GM23338 (cell line): ENCODE results near the gene EPO. TPM values are rescaled to one million over a fixed set of nuclear protein-coding genes. Genes with fewer than 3 reads are reported as not detected.

Experiments
- ATAC-seq: fragments of 200-7000 bp; cut with Tn5 transposase; 3 replicates; pipeline ENCODE4 v1.9.1; 2020
- DNase-seq: peaks from one replicate; pipeline ENCODE4 v3.0.0-alpha.2; 2015; ENCODE audit warnings: low spot score
- H2AFZ ChIP-seq: fragments of 200-600 bp; sonication (generic); 2 replicates; pipeline ENCODE4 v1.8.0; 2016; ENCODE audit warnings: antibody characterized with exemption, mild to moderate bottlenecking, moderate library complexity
- H3F3A ChIP-seq: fragments of 200-600 bp; sonication (generic); replicated peaks from 2 replicates; pipeline ENCODE4 v1.8.0; 2017; ENCODE audit warnings: antibody characterized with exemption, mixed run types, low read depth
- H3K27ac ChIP-seq: fragments of 200-600 bp; sonication (generic); 2 replicates; pipeline ENCODE4 v1.6.1; 2016; ENCODE audit warnings: low read depth
- H3K27me3 ChIP-seq: fragments of 200-600 bp; sonication (generic); 2 replicates; pipeline ENCODE4 v1.8.0; 2016; ENCODE audit warnings: mild to moderate bottlenecking, mixed run types, moderate library complexity; ENCODE audit not compliant: insufficient read depth
- H3K36me3 ChIP-seq: fragments of 200-600 bp; sonication (generic); 2 replicates; pipeline ENCODE4 v1.8.0; 2016; ENCODE audit warnings: mild to moderate bottlenecking; ENCODE audit not compliant: insufficient read depth
- H3K4me1 ChIP-seq: fragments of 200-600 bp; sonication (generic); 2 replicates; pipeline ENCODE4 v1.8.0; 2016; ENCODE audit warnings: mild to moderate bottlenecking, moderate library complexity; ENCODE audit not compliant: insufficient read depth
- H3K4me2 ChIP-seq: fragments of 200-600 bp; sonication (generic); 2 replicates; pipeline ENCODE4 v1.7.1; 2017; ENCODE audit warnings: mixed run types
- H3K4me3 ChIP-seq: fragments of 200-600 bp; sonication (generic); 2 replicates; pipeline ENCODE4 v1.6.1; 2016; ENCODE audit warnings: mixed run types
- H3K79me2 ChIP-seq: fragments of 200-600 bp; sonication (generic); replicated peaks from 2 replicates; pipeline ENCODE4 v1.8.0; 2017; ENCODE audit warnings: mild to moderate bottlenecking; ENCODE audit not compliant: insufficient read depth
- H3K9me2 ChIP-seq: fragments of 200-600 bp; sonication (generic); 2 replicates; pipeline ENCODE4 v1.8.0; 2017; ENCODE audit not compliant: insufficient read depth
- H4K20me1 ChIP-seq: fragments of 200-600 bp; sonication (generic); replicated peaks from 2 replicates; pipeline ENCODE4 v1.8.0; 2017; ENCODE audit warnings: mild to moderate bottlenecking; ENCODE audit not compliant: insufficient read depth
- H3K27ac Mint-ChIP-seq: 2 replicates; pipeline ENCODE4 v1.8.0; 2020; ENCODE audit warnings: inconsistent platforms, mild to moderate bottlenecking, moderate library complexity, mixed read lengths
- H3K27me3 Mint-ChIP-seq: 3 replicates; pipeline ENCODE4 v1.8.0; 2022; ENCODE audit warnings: low read depth, mild to moderate bottlenecking, moderate library complexity, mixed read lengths, inconsistent platforms; ENCODE audit not compliant: insufficient read depth, poor library complexity
- H3K36me3 Mint-ChIP-seq: 3 replicates; pipeline ENCODE4 v1.8.0; 2021; ENCODE audit warnings: low read depth, mild to moderate bottlenecking, inconsistent platforms, moderate library complexity, mixed read lengths
- H3K4me1 Mint-ChIP-seq: 3 replicates; pipeline ENCODE4 v1.8.0; 2020; ENCODE audit warnings: mild to moderate bottlenecking, inconsistent platforms, mixed read lengths
- H3K4me3 Mint-ChIP-seq: 3 replicates; pipeline ENCODE4 v1.8.0; 2021; ENCODE audit warnings: moderate library complexity, mild to moderate bottlenecking, inconsistent platforms, mixed read lengths
- H3K9me3 Mint-ChIP-seq: 3 replicates; pipeline ENCODE4 v1.8.0; 2020; ENCODE audit warnings: moderate library complexity, mild to moderate bottlenecking, inconsistent platforms, mixed read lengths
- EZH2phosphoT487 ChIP-seq: fragments of 200-600 bp; sonication (generic); IDR thresholded peaks from one replicate; pipeline ENCODE4 v1.8.1; 2018; ENCODE audit warnings: antibody characterized with exemption; ENCODE audit not compliant: unreplicated experiment
- POLR2AphosphoS5 ChIP-seq: IDR thresholded peaks from 2 replicates; pipeline ENCODE4 v1.6.1; 2016; ENCODE audit warnings: antibody characterized with exemption, low read depth
- ZNF114 ChIP-seq: fragments of 250-450 bp; sonication (Bioruptor Pico); IDR thresholded peaks from 2 replicates; pipeline ENCODE4 v1.5.0; 2020; ENCODE audit warnings: mild to moderate bottlenecking, moderate library complexity
- ZNF331 ChIP-seq: fragments of 250-450 bp; sonication (Bioruptor Pico); IDR thresholded peaks from 2 replicates; pipeline ENCODE4 v1.5.0; 2020; ENCODE audit warnings: low read depth, mild to moderate bottlenecking, moderate library complexity
- polyA plus RNA-seq: library from polyadenylated mRNA; unstranded; fragments of >200 nt; fragmentation: Nextera tagmentation; extraction: Ambion mirVana; gene quantifications from 2 replicates; pipeline ENCODE4 v1.2.1, GENCODE V29; 2016
- total RNA-seq: library from RNA; depleted of rRNA; stranded (reverse); fragments of >200 nt; shearing (Covaris generic); gene quantifications from 2 replicates; pipeline ENCODE4 v1.2.3, GENCODE V29; 2014
- TF ChIP-seq, protein P1 (sequence below): IDR thresholded peaks from 2 replicates; pipeline ENCODE4 v1.6.1; 2016; ENCODE audit warnings: antibody characterized with exemption
- TF ChIP-seq, protein P2 (sequence below): IDR thresholded peaks from one replicate; pipeline ENCODE4 v1.6.1; 2018; ENCODE audit warnings: antibody characterized with exemption; ENCODE audit not compliant: unreplicated experiment
- TF ChIP-seq, protein P3 (sequence below): fragments of 250-450 bp; sonication (Bioruptor Pico); IDR thresholded peaks from 2 replicates; pipeline ENCODE4 v1.5.0; 2020; ENCODE audit warnings: mild to moderate bottlenecking, moderate library complexity
- TF ChIP-seq, protein P4 (sequence below), 2 experiments: fragments of 200-600 bp in 1 of 2; sonication (generic) in 1 of 2; conservative IDR thresholded peaks; 2 replicates each; pipeline versions ENCODE4 v1.5.1 to v1.6.1; 2016 to 2017; ENCODE audit warnings: antibody characterized with exemption in 2 of 2, low read depth in 2 of 2, mild to moderate bottlenecking in 2 of 2, moderate library complexity in 1 of 2

The EPO gene
- total and polyA plus RNA-seq, 2 experiments from 2014 or later, result 1.0 TPM; not detected in 1

DNA sequence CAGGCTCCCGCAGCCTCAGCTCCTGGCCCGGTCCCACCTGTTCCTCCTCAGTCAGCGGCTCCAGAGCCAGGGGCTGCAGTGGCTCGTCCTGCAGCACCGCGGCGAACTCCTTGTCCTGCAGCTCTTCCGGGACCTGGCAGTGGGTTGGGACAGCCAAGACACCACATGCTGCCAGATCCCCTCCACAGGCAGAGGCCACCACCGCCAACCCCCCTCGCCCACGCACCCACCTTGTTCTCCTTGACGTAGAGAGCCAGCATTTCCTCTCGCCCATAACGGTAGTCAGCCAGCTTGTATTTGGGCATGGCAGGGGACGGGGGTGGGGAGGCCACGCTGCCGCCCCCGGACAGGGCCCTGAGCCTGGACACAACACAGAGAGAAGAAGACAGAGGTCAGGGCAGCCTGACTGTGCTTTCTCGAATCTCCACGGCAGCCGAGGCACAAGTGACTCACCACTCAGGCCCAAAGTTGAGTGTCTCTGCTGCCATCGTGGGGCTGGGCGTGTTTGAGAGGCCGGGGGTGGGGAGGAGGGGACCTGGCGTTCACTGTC lies 32.4 kb upstream of the EPO start:
- Mint-ChIP-seq H3K4me1 (peaks cover 28% of the 10 kb centered on the region), H3K27ac (no peak overlapping the region), H3K36me3 (peaks cover 63% of the 10 kb centered on the region), H3K27me3 (peaks cover 21% of the 10 kb centered on the region), H3K9me3 (no peaks in the 10 kb centered on the region), H3K4me3 (no peak overlapping the region)
- Histone ChIP-seq H4K20me1 (peaks cover 39% of the 10 kb centered on the region), H3K9me2 (no peaks in the 10 kb centered on the region), H3K4me1 (peaks cover 21% of the 10 kb centered on the region), H3K27ac (no peak overlapping the region), H2AFZ (no peak overlapping the region), H3F3A (peaks cover 22% of the 10 kb centered on the region), H3K4me3 (no peak overlapping the region), H3K27me3 (no peaks in the 10 kb centered on the region), H3K36me3 (peaks cover 9% of the 10 kb centered on the region), H3K79me2 (peaks cover 51% of the 10 kb centered on the region), H3K4me2 (no peak overlapping the region)
- TF ChIP-seq POLR2AphosphoS5 (no peak), ZNF114 (CRISPR knock-in tag) (no peak)
- TF ChIP-seq, protein P1, sequence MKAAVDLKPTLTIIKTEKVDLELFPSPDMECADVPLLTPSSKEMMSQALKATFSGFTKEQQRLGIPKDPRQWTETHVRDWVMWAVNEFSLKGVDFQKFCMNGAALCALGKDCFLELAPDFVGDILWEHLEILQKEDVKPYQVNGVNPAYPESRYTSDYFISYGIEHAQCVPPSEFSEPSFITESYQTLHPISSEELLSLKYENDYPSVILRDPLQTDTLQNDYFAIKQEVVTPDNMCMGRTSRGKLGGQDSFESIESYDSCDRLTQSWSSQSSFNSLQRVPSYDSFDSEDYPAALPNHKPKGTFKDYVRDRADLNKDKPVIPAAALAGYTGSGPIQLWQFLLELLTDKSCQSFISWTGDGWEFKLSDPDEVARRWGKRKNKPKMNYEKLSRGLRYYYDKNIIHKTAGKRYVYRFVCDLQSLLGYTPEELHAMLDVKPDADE, result no peak
- TF ChIP-seq, protein P2, sequence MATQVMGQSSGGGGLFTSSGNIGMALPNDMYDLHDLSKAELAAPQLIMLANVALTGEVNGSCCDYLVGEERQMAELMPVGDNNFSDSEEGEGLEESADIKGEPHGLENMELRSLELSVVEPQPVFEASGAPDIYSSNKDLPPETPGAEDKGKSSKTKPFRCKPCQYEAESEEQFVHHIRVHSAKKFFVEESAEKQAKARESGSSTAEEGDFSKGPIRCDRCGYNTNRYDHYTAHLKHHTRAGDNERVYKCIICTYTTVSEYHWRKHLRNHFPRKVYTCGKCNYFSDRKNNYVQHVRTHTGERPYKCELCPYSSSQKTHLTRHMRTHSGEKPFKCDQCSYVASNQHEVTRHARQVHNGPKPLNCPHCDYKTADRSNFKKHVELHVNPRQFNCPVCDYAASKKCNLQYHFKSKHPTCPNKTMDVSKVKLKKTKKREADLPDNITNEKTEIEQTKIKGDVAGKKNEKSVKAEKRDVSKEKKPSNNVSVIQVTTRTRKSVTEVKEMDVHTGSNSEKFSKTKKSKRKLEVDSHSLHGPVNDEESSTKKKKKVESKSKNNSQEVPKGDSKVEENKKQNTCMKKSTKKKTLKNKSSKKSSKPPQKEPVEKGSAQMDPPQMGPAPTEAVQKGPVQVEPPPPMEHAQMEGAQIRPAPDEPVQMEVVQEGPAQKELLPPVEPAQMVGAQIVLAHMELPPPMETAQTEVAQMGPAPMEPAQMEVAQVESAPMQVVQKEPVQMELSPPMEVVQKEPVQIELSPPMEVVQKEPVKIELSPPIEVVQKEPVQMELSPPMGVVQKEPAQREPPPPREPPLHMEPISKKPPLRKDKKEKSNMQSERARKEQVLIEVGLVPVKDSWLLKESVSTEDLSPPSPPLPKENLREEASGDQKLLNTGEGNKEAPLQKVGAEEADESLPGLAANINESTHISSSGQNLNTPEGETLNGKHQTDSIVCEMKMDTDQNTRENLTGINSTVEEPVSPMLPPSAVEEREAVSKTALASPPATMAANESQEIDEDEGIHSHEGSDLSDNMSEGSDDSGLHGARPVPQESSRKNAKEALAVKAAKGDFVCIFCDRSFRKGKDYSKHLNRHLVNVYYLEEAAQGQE, result no peak
- ATAC-seq (no peak), DNase-seq (no peak)

DNA sequence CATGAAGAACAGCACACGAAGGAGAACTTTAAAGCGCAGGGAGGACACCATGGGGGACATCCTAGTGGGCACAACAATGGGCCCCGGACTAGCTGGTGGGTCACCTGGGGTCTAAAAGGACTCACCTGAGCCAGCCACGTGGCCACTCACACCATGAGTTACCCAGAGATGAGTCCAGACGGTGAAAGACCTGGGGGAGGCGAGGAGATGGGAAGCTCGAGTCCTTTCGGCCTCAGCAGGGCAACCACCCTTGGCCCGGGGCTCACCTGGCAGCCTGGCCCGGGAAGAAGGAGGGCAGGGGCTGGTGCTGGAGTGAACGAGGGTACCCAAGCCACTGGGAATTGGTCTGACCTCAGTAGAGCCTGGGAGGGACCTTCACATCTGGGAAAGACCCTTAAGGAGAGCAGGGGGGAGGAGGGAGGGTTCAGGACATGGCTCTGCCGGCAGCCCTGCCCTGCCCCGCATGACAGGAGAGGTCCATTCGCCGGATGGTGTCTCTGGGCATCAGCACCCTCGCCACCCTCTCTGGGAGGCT lies 31.9 kb upstream of the EPO start:
- no peaks in the 10 kb centered on the region for H3K27me3 ChIP-seq
- H3K27ac ChIP-seq, result no peak overlapping the region
- Mint-ChIP-seq H3K27ac (peak overlapping the region; percentile 78; the same call in 1 of the 2 replicates), H3K36me3 (peaks cover 66% of the 10 kb centered on the region), H3K4me3 (no peak overlapping the region; the same call in 2 of the 3 replicates), H3K9me3 (peaks cover 3% of the 10 kb centered on the region; the same call in 1 of the 3 replicates), H3K27me3 (peaks cover 22% of the 10 kb centered on the region), H3K4me1 (peaks cover 32% of the 10 kb centered on the region)
- no peak overlapping the region for H2AFZ ChIP-seq
- H3K36me3 ChIP-seq, result peaks cover 9% of the 10 kb centered on the region
- no peak for DNase-seq
- peaks cover 41% of the 10 kb centered on the region for H4K20me1 ChIP-seq
- H3K9me2 ChIP-seq, result no peaks in the 10 kb centered on the region
- peaks cover 22% of the 10 kb centered on the region for H3K4me1 ChIP-seq
- peaks cover 57% of the 10 kb centered on the region for H3K79me2 ChIP-seq
- peaks cover 24% of the 10 kb centered on the region for H3F3A ChIP-seq
- no peak overlapping the region for H3K4me2 ChIP-seq
- no peak for ATAC-seq
- H3K4me3 ChIP-seq, result no peak overlapping the region
- TF ChIP-seq POLR2AphosphoS5 (no peak), ZNF331 (no peak), EZH2phosphoT487 (no peak)
- TF ChIP-seq, protein P3, sequence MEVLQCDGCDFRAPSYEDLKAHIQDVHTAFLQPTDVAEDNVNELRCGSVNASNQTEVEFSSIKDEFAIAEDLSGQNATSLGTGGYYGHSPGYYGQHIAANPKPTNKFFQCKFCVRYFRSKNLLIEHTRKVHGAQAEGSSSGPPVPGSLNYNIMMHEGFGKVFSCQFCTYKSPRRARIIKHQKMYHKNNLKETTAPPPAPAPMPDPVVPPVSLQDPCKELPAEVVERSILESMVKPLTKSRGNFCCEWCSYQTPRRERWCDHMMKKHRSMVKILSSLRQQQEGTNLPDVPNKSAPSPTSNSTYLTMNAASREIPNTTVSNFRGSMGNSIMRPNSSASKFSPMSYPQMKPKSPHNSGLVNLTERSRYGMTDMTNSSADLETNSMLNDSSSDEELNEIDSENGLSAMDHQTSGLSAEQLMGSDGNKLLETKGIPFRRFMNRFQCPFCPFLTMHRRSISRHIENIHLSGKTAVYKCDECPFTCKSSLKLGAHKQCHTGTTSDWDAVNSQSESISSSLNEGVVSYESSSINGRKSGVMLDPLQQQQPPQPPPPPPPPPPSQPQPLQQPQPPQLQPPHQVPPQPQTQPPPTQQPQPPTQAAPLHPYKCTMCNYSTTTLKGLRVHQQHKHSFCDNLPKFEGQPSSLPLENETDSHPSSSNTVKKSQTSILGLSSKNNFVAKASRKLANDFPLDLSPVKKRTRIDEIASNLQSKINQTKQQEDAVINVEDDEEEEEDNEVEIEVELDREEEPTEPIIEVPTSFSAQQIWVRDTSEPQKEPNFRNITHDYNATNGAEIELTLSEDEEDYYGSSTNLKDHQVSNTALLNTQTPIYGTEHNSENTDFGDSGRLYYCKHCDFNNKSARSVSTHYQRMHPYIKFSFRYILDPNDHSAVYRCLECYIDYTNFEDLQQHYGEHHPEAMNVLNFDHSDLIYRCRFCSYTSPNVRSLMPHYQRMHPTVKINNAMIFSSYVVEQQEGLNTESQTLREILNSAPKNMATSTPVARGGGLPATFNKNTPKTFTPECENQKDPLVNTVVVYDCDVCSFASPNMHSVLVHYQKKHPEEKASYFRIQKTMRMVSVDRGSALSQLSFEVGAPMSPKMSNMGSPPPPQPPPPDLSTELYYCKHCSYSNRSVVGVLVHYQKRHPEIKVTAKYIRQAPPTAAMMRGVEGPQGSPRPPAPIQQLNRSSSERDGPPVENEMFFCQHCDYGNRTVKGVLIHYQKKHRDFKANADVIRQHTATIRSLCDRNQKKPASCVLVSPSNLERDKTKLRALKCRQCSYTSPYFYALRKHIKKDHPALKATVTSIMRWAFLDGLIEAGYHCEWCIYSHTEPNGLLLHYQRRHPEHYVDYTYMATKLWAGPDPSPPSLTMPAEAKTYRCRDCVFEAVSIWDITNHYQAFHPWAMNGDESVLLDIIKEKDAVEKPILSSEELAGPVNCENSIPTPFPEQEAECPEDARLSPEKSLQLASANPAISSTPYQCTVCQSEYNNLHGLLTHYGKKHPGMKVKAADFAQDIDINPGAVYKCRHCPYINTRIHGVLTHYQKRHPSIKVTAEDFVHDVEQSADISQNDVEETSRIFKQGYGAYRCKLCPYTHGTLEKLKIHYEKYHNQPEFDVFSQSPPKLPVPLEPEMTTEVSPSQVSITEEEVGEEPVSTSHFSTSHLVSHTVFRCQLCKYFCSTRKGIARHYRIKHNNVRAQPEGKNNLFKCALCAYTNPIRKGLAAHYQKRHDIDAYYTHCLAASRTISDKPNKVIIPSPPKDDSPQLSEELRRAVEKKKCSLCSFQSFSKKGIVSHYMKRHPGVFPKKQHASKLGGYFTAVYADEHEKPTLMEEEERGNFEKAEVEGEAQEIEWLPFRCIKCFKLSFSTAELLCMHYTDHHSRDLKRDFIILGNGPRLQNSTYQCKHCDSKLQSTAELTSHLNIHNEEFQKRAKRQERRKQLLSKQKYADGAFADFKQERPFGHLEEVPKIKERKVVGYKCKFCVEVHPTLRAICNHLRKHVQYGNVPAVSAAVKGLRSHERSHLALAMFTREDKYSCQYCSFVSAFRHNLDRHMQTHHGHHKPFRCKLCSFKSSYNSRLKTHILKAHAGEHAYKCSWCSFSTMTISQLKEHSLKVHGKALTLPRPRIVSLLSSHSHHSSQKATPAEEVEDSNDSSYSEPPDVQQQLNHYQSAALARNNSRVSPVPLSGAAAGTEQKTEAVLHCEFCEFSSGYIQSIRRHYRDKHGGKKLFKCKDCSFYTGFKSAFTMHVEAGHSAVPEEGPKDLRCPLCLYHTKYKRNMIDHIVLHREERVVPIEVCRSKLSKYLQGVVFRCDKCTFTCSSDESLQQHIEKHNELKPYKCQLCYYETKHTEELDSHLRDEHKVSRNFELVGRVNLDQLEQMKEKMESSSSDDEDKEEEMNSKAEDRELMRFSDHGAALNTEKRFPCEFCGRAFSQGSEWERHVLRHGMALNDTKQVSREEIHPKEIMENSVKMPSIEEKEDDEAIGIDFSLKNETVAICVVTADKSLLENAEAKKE (CRISPR knock-in tag), result no peak
- TF ChIP-seq, protein P4, sequence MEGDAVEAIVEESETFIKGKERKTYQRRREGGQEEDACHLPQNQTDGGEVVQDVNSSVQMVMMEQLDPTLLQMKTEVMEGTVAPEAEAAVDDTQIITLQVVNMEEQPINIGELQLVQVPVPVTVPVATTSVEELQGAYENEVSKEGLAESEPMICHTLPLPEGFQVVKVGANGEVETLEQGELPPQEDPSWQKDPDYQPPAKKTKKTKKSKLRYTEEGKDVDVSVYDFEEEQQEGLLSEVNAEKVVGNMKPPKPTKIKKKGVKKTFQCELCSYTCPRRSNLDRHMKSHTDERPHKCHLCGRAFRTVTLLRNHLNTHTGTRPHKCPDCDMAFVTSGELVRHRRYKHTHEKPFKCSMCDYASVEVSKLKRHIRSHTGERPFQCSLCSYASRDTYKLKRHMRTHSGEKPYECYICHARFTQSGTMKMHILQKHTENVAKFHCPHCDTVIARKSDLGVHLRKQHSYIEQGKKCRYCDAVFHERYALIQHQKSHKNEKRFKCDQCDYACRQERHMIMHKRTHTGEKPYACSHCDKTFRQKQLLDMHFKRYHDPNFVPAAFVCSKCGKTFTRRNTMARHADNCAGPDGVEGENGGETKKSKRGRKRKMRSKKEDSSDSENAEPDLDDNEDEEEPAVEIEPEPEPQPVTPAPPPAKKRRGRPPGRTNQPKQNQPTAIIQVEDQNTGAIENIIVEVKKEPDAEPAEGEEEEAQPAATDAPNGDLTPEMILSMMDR (conservative IDR thresholded peaks at IDR 0.05; ENCODE audit: low read depth in 2 of 2), result no peak
